ENCODE data around the gene ZNF470.

The ZNF470 gene

DNA sequence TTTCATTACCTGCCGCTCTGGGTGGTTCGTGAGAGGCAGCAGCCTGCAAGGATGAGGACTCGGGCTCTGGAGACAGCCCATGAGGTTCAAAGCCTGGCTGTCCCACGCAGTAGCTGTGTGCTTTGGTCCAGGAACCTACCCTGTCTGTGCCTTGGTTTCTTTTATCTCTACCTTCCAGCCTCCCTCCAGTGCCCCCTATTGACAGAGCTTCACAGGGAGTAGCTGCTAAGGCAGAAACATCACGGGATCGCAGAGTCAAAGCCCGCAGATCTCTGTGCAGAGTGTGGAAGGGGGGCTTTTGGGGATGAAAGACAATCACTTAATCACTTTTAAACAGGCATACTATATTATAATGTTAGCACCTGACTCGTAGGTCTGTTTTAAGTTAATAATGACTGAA is 44.0 kb downstream of the ZNF470 start:
- DNase-seq = no peak

DNA sequence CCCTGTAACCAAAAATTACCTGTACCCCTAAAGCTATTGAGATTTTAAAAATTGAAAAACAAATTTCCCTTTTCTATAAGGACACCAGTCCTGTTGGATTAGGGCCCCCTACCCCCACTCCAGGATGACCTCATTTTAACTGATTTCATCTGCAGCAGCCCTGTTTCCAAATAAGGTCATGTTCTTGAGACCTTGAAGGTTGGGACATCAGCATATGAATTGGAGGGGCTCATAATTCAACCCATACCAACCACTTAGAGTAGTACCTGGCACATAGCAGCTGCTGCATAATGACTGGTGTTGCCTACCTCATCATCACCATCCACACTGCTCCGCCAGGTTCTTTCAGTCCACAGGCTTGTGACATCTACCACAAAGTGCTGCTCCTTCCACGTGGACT is 45.5 kb downstream of the ZNF470 start:
- DNase-seq = no peak

DNA sequence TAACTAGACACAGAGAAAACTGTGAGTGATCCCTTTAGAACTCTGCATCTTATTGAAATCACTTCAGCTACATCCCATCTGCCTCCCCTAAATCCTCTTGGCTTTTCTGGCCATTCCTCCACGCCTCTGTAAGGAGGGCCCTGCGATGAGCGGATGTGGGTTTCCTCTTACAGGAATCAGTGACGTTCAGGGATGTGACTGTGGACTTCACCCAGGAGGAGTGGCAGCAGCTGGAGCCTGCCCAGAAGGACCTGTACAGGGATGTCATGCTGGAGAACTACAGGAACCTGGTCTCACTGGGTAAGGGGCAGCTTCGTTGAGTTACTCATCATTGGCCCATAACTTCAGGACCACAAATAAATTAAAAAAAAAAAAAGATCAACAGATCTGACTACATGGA is 46.4 kb downstream of the ZNF470 start:
- DNase-seq = no peak

DNA sequence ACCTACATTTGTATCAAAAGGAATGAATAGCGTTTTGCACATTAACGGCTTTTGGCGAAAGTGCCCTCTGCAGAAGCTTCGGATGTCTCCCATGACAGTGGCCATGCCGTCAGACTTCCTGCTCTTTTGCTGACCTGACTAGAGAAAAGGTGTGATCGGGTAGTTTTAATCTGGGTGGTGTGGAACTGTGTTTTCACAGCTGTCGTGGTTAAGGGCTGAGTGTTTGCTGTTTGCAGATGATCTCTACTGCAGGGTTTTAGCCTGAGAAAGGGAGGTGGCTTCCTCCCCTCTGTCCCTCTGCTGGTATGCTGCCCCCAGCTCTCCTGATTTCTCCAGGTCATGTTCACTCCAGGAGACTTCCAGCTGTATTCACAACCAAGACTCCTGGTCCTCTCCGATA is 50.3 kb downstream of the ZNF470 start:
- no peak for DNase-seq

DNA sequence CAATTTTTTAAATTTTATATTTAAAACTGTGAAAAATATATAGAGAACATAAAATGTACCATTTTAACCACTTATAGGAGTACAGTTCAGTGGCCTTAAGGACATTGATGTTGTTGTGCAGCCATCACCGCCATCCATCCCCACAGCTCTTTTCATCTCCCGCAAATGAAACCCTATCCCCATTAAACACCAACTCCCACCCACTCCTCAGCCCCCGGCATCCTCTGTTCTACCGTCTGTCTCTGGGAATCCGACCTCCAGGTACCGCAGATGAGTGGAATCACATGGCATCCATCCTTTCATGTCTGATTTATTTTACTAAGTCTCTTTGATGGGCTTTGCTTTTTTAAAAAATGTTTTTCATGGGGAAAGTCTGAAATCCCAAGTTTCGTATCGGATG is 51.9 kb downstream of the ZNF470 start:
- no peak for DNase-seq

DNA sequence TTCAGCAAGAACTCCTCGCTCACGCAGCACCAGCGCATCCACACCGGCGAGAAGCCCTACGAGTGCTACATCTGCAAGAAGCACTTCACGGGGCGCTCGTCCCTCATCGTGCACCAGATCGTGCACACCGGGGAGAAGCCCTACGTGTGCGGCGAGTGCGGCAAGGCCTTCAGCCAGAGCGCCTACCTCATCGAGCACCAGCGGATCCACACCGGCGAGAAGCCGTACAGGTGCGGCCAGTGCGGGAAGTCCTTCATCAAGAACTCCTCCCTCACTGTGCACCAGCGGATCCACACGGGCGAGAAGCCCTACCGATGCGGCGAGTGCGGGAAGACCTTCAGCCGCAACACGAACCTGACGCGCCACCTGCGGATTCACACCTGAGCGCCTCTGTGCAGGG is 55.1 kb downstream of the ZNF470 start:
- DNase-seq = no peak

DNA sequence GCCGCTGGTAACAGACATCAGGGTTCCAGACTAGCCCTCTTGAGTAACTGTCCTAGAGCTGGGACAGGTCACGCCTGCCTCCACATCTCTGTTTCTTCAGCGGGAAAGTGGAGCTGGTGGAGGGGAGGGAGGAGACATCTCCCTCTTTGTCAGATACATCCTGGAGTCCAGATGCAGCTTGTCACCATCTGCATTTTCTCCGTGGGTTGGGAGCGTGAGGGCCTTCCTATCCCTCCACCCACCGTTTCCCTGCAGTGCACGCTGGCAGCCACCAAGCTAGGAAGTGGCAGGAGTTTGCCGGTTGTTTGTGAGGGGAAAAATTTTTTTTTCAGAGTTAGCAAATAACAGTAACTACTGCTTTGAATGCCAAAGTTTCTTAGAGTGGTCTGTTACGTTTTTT is 55.7 kb downstream of the ZNF470 start:
- no peak for DNase-seq

DNA sequence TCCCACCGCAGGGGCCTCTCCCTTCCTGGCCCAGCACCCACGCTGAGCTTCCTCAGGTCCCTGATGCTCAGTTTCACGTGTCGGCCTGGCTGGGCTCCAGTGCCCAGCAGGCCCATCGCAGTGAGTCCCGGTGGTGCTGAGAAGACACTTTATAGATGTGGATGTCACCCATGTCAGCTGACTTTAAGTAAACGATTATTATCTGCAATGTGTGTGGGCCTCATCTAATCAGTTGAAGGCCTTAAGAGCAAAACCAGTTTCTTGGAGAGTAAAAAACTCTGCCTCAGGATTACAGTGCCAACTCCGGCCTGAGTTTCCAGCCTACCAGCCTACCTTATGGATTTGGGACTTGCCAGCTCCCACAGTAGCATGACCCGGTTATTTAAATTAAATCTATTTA is 58.4 kb downstream of the ZNF470 start:
- DNase-seq = no peak

DNA sequence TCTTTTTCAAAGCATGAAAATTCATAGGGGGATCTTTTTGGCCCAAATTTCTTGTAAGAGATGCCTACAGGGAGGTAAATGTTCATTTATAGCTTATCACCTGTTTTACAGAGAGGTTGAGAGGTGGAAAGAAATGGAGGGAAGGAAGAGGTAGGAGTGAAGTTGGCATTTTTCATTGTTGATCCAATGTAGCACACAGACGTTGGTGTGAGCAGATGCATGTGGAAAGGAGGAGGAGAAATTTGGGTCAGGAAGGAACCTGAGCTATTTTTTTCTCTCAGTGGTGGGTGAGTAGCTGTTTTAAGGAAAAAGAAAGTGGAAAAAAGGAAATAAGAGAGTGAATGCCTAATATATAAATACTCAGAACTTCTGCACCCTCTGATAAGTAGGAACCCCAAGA is 65.8 kb downstream of the ZNF470 start:
- no peak for DNase-seq

DNA sequence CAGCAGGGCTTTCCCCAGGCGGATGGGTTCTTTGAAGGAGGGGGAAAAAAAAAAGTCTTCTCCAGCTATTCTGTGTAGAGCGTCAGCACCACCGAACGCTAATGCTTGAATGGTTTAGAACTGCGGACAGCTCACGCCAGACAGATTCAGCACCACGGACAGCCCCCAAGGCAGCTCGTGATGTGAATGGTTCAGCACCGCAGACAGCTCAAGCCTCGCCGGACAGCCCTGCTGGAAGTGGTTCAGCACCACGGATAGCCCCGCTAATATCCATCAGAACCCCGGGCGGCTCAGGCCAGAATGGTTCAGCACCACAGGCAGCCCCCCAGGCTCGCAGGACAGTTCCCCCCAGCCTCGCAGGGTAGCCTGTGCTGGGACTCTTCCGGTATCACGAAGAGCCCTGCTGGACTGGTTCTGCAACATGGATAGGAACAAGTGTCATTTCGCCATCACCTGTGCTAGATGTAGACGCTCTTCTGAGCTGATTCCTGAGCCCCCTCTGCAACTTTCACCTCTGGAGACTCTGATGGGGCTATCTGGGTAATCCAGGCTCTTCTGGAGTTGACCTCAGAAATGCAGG is 70.8 kb downstream of the ZNF470 start:
- DNase-seq = no peak

All from NCI-H187 treated with DMSO at 0.1 percent for 48 hours (cell line).